Activated CD8-positive, alpha-beta memory T cell treated with anti-CD3 and anti-CD28 coated beads, Interleukin-2, amount 50 U/mL, for 24 hours (primary cell): ENCODE data around the gene TMEM181.
"Not testable (repeated sequence)": the region's sequence is repeated elsewhere in the genome, so short reads cannot be mapped to it uniquely, and the experiment has no call there.

Source experiments
- DNase-seq: peaks from one replicate; pipeline ENCODE4 v3.0.0-alpha.2; 2020; ENCODE audit errors: extremely low read depth

The TMEM181 gene, protein sequence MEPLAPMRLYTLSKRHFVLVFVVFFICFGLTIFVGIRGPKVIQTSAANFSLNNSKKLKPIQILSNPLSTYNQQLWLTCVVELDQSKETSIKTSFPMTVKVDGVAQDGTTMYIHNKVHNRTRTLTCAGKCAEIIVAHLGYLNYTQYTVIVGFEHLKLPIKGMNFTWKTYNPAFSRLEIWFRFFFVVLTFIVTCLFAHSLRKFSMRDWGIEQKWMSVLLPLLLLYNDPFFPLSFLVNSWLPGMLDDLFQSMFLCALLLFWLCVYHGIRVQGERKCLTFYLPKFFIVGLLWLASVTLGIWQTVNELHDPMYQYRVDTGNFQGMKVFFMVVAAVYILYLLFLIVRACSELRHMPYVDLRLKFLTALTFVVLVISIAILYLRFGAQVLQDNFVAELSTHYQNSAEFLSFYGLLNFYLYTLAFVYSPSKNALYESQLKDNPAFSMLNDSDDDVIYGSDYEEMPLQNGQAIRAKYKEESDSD

DNA sequence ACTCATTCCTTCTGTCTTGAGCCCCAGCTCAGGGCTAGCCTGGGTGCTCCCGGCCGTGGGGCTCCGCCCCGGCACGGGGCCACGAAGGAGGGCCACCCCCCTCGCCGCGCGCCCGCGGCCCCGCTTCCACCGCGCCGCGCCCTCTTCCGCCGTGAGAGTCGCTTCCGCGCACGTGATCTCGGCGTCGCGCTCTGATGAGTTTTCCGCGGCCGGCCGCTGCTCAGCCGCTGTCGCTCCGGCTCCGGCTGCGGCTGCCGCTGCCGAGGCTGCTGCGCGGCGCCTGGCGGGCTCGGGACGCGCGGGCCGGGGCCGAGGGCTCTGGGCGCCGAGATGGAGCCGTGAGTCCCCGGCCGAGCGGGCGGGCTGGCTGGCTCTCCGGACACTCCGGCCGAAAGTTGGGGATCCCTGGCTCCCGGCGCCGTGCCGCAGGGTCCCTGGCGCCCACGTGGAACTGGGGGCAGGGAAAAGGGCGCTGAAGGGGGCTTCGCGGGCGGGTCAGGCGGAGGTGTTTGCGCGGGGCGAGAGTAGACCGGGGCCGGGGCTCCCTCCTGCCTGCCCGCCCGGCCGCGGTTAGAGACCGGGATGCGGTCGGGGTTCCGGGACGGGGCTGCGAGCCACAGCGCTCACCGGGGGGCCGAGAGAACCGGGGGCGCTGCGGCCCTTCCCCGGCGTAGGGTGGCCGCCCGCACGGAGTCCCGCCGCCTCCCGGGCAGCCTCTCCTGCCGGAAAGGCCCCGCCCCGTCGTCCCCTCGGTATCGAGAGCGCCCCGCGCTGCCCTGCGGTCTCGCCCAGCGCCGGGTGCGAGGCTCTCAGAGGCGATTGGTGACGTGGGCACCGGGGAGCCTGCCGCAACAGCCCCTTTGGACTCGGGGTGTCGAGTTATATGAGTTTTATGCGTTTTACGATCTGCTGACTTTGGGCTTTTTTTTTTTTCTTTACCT, at the start of gene TMEM181:
TSS of gene TMEM181 (plus strand) at position 197 of the 941 bp plus-strand sequence. CDS start at position 331, 134 bp downstream.
- peak; percentile 57 for DNase-seq

DNA sequence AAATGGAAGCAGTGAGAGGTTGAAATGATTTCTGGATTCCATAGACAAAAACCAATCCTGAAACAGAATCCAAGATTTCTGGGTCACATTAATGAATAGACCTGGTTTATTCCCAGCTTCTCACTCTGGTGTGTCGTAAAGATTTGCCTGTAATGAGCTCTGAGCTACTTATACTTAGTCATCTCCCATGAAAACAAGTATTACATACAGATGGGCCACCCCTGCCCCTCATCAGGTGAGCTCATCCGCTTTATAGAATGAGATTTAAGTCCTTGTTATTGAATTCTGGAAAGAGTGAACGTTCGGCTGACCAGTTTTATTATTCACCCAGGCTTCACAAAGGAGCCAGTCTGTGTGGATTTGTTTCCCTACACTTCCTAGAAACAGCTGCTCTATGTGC, 47.1 kb upstream of the TMEM181 start:
- DNase-seq, result no peak

DNA sequence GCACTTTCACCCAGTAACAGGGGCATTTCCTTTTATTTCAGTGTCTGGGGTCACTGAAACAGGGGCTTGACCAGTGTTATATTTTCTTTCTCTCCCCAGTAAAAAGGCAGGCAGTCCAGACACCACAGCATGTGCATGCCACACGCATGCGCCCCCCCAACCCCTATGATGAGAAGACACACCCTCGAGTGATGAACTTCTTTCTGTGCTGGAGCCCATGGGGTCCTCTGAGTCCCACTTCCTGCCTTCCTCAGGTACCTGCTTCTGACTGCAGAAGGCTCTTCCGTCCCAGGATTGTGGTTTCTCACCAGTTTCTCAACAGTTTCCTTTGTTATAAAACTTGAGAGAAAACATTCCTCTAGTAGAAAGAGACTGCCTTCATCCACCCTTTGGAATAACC, 45.7 kb upstream of the TMEM181 start:
- no peak for DNase-seq

DNA sequence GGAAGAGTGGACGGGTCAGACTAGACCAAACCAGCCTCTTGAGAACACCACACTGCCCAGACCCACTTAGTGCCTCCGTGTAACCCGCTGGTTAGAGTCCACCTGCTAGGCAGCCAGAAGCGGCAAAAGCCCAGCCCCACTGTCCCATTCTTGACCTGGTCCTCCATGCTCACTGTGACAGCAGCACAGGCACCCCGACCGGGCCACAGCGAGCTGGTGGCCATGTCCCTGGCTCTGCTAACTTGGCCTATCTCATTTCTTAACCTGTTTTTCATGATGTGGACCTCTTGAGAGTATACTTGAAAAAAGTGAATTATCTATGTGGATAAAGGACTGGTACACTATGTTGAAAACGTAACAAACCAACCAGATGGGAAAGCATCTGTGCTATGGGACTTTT, 44.9 kb upstream of the TMEM181 start:
- no peak for DNase-seq

DNA sequence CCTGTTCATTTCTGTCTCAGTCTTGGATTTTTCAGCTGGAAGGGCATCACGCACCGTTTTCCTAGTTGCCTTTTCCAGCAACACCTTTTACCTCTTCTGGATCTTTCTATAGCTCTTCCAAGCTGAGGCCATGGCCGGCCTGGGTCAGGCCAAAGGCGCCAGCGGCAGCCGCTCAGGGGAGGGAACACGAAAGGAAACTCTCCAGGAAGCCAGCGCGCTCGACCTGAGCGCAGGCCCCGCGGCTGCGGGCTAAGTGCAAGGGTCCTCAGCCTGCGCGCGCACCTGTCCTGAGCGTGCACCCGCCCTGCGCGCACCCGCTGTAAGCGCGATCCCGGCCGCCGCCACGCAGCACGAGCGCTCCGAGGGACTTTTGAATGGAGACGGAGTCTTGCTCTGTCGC, 43.8 kb upstream of the TMEM181 start:
- no peak for DNase-seq

DNA sequence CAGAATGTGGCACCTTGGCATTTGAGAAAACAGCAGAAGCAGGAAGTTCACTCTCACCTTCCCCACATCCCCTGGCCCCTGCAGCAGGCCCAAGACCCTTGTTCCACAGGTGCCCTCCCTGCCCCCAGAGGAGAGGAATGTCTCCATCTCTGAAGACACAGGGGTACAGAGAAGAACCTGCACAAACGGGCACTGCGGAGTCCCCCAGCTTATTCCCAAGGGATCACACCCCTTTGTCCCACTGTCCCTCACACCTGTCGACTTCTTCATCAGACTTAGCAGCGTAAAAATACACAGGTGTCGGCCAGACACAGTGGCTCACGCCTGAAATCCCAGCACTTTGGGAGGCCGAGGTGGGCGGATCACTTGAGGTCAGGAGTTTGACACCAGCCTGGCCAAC, 42.9 kb upstream of the TMEM181 start:
- DNase-seq, result no peak

DNA sequence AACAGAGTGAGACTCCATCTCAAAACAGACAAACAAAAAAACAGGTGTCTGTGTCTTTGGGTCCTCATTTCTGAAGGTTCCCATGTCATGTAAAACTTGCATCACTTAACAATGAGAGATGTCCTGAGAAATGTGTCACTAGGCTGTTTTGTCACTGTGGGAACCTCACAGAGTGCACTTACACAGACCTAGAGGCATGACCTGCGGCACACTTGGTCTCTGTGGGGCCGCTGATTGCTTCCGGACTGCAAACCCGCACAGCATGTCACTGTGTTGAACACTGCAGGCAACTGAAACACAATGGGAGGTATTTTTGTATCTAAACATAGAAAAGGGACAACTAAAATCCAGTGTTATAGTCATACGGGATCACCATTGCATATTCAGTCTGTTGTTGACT, 42.3 kb upstream of the TMEM181 start:
- no peak for DNase-seq

DNA sequence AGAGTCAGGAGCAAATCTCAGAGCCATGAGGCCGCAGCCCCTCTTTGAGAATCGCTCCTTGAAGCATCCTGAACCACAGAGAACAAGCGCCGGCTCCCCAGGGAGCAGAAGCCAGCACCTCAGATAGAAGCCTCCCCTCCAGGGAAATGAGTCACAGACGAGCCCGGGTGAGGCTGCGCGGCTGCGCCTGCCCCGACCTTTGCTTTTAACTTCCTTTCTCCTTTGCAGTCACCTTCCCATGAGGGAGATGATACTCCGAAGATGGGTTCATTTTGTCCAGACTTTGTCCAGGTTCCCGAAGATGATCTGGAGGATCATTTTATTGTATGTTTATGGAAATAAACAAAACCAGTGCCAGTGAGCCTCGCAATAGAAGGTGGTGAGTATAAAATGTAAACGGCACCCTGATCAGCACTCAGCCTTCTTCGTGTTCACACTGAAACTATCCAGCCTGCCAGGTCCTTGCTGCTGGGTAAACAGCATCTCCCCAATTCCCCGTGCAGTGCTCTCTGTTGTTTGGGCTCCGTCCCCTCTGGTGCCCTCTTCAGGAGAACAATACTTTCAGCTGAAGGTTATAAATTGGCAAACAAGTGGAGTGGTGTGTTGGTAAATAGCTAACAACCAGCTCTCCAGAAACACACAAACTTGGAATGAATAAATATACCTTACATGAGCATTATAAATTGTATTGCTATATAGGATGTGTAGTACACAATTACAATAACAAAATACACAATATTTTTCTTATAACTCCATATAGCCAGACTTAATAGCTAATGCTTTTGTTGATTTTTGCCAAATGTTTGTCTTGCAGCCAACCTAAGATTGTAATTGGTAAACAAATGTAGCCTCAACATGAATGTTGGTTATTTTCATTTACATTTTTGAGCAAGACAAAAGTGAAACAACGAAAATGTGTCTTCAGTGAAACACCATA, 41.4 kb upstream of the TMEM181 start:
- no peak for DNase-seq

DNA sequence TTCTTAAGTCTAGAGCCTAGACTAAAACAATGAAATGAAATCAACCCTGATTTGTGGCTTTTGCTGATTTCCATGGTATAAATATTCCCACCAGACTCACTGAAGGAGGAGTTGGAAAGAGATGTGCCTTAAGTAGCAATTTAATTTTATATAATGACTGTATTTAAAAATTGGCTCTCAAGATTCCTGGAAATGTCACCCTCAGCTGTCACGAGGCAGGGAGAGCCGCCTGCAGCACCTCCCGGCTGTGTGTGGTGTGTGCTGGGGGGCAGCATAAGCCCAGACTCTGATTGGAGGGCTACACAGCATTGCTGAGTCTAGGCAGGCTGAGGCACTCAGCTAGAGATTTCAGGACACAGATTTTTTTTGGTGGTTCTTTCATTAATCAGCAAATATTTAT, 40.6 kb upstream of the TMEM181 start:
- no peak for DNase-seq

DNA sequence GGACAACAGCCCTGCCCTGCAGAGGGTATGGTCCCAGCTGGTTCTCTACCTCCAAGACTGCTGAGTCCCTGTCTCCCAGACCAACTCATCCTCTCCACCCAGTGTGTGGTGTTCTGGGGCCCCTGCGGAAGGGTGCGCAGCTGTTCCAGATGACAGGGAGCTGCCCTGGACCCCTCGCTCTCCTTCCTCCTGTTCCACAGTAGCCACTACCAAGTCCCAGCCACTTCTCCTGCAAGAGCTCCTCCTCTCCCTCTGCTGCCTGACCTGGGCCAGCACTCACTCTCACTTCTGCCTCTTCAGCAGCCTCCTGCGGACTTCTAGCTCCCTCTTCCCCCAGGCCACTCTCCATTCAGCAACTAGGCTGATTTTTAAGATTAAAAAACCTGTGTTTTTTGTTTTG, 40.1 kb upstream of the TMEM181 start:
- DNase-seq, result no peak

DNA sequence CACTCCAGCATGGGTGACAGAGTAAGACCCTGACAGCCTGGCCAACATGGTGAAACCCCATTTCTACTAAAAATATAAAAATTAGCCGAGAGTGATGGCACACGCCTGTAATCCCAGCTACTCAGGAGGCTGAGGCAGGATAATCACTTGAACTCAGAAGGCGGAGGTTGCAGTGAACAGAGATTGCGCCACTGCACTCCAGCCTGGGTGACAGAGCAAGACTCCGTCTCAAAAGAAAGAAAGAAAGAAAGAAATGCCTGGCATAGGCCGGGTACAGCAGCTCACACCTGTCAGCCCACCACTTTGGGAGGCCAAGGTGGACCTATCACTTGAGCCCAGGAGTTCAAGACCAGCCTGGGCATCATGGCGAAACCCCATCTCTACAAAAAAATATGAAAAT, 38.9 kb upstream of the TMEM181 start:
- not testable (repeated sequence) for DNase-seq

DNA sequence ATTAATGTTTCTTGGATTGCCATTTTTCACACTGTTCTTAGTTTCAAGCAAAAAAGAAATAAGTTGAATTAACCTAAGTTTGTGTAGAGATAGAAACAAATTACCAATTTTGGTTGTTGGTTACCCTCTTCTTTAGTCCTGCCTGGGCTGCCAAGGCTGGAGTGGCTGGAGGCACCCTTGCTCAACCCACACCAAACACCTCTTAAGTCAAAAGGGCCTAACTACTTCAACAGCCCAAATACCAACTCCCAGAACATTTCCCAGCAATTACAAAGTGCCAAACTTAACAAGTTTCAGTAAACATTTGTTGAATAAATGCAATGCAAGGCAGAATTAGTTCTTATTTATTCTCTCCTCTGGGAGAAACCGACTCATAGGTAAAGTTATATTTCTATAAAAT, 38.1 kb upstream of the TMEM181 start:
- no peak for DNase-seq

DNA sequence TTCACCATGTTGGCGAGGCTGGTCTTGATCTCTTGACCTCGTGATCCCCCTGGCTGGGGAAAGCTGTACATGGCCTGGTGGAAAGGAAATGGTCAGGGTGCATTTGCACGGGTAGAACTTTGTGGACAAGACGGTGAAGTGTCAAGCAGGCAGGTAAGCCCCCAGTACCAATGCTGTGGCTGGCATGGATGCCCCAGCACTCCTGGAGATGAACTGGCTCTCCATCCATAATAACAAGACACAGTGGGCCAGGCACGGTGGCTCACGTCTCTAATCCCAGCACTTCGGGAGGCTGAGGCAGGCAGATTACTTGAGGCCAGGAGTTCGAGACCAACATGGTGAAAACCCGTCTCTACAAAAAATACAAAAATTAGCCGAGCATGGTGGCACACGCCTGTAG, 37.3 kb upstream of the TMEM181 start:
- DNase-seq, result no peak

DNA sequence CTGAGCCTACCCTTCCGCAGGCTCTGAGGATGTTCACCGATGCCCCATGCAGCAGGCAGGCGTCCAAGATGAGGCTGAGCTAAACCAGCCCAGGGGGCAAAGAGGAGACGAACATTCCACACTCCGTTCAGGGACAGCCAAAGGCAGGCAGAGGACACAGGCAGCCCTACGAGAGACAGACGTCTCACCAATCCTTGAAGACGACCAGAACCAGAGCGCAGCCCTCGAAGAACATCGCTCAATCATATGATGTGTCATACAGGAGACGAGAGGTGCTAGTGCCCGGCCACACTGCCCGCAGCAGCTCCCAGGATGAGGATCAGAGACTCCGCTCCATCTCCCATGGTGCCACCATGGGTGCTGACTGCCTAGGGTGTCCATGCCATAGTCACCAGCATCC, 35.6 kb upstream of the TMEM181 start:
- DNase-seq, result no peak

DNA sequence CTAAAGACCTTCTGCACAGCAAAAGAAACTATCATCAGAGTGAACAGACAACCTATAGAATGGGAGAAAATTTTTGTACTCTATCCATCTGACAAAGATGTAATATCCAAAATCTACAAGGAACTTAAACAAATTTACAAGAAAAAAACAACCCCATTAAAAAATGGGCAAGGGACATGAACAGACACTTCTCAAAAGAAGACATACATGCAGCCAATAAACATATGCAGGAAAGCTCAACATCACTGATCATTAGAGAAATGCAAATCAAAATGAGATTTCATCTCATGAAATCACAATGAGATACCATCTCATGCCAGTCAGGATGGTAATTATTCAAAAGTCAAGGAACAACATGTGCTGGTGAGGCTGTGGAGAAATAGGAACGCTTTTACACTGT, 32.0 kb upstream of the TMEM181 start:
- DNase-seq, result not testable (repeated sequence)

DNA sequence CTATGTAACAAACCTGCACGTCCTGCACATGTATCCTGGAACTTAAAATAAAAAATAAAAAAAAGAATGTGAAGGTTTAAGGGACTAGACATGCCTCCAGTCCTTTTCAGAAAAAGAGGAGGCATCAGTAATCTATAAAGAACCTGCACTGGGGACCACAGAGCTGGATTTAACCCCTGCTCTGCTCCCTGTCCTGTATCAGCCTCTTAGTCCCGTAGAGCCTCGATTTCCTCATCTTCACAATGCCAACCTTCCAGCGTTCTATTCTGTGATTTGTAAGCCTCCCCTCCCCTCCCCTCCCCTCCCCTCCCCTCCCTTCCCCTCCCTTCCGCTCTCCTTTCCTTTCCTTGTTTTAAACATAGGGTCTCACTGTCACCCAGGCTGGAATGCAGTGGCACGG, 31.1 kb upstream of the TMEM181 start:
- DNase-seq, result no peak

DNA sequence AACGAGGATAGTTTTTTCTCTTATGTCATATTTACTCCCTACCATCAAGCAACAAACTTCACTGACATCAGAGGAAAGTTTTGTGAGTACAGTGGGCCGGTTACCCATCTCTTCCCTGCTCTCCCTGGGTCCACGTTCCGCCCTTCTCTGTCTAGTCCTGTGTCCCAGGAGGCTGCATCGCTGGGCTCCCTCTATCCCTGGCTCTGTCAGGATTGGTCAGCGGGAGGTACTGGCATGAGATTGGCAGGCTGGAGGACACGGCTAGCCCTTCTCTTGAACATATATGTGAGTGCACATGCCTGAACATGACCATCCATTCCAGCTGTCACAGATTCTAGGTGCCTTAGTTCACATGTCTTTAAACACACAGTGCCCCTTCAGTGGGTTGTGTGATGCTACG, 30.3 kb upstream of the TMEM181 start:
- DNase-seq, result no peak

DNA sequence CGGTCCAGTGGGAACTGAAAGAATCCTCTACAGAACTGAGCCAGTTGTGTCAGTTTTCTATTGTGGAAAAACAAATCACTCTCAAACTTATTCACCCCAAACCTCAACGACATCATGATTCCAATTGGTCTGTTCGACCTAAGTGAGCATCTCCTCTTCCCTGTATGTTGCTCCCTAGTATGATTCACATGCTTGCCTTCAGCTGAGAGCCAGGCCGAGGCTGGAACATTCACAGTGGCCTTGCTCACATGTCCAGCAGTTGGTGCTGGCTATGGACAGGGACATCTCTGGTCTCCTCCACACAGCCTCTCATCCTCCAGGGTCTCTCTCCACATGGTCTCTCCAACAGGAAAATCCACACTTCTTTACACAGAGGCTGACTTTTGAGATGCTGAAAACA, 28.3 kb upstream of the TMEM181 start:
- DNase-seq, result no peak

DNA sequence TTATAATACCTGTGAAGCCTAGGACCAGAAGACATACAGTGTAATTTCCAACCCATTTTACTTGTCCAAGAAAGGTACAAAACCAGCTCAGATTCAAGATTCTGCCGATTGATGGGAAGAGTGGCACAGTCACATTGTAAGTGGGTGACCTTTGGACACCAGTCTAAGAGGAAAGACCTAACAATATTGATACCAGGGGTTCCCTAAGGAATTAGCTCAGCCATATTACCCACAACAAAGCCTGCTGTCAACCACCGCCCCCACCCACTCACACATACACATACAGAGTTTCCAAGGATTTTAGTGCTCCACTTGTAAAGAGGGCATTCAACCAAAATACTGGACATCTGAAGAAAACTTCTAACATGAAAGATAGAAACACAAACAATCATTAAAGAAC, 27.9 kb upstream of the TMEM181 start:
- no peak for DNase-seq

DNA sequence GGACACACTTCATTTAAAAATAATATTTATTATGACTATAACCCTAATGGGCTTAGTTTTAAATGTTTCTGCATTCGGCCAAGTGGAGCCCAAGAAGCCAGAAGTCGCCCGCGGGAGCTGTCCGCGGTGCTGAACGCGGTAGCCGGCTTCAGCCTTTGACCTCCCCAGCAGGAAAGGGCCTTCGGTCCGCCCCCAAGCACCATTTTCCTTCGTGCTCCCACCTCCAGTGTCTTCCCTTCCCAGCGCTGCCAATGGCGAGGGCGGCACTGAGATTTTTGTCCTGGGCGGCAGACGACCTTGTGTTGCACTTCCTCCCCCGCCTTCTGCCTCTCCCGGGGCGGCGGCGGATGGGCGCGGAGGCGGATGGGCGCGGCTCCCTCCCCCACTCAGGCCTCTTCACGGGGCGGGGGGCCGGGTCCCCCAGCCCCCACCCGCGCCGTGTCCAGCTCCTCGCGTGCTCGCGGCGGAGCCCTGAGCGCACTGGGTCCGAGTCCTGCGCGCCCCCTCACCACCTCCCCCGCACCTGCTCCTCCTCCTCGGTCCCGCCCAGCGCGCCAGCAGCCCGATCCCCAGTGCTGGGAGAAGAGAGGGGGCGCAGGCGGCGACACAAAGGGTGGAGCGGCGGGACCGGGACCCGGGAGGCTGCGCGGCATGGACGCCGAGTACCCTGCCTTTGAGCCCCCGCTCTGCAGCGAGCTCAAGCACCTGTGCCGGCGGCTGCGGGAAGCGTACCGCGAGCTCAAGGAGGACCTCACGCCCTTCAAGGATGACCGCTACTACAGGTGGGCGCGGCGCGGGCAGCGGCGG, 23.6 kb upstream of the TMEM181 start:
- DNase-seq, result no peak
